Smooth muscle cell (in vitro differentiated cells): ENCODE data around the gene CCDC7. TPM values are rescaled to one million over a fixed set of nuclear protein-coding genes. Genes with fewer than 3 reads are reported as not detected.

ENCODE experiments used
- DNase-seq: peaks from one replicate; lab custom pipeline; 2025; ENCODE audit not compliant: unreplicated experiment; lab: John Stamatoyannopoulos, UW
- H2AFZ ChIP-seq: fragments of 200-600 bp; sonication (generic); 2 replicates; pipeline ENCODE4 v1.6.0; 2016; ENCODE audit warnings: antibody characterized with exemption, low read depth, mild to moderate bottlenecking
- H3F3A ChIP-seq: fragments of 200-600 bp; sonication (generic); 2 replicates; pipeline ENCODE4 v1.6.0; 2017; ENCODE audit warnings: antibody characterized with exemption, low read depth
- H3K27ac ChIP-seq: fragments of 200-600 bp; sonication (generic); 2 replicates; pipeline ENCODE4 v1.5.1; 2016; ENCODE audit warnings: low read depth, mild to moderate bottlenecking
- H3K27me3 ChIP-seq: fragments of 200-600 bp; sonication (generic); 2 replicates; pipeline ENCODE4 v1.6.1; 2016; ENCODE audit warnings: low read depth, mild to moderate bottlenecking
- H3K36me3 ChIP-seq: fragments of 200-600 bp; sonication (generic); 2 replicates; pipeline ENCODE4 v1.5.1; 2016; ENCODE audit warnings: low read depth
- H3K4me1 ChIP-seq: fragments of 200-600 bp; sonication (generic); 2 replicates; pipeline ENCODE4 v1.5.1; 2016; ENCODE audit warnings: low read depth
- H3K4me2 ChIP-seq: fragments of 200-600 bp; sonication (generic); 2 replicates; pipeline ENCODE4 v1.6.0; 2016; ENCODE audit warnings: mild to moderate bottlenecking
- H3K4me3 ChIP-seq: fragments of 200-600 bp; sonication (generic); 2 replicates; pipeline ENCODE4 v1.5.1; 2016; ENCODE audit warnings: mild to moderate bottlenecking
- H3K79me2 ChIP-seq: fragments of 200-600 bp; sonication (generic); 2 replicates; pipeline ENCODE4 v1.6.0; 2016; ENCODE audit warnings: low read depth, mild to moderate bottlenecking
- H3K9ac ChIP-seq: fragments of 200-600 bp; sonication (generic); 2 replicates; pipeline ENCODE4 v1.6.0; 2016; ENCODE audit warnings: low read depth
- H3K9me3 ChIP-seq: fragments of 200-600 bp; sonication (generic); replicated peaks from 2 replicates; pipeline ENCODE4 v1.5.1; 2016; ENCODE audit warnings: low read depth
- H4K20me1 ChIP-seq: fragments of 200-600 bp; sonication (generic); 2 replicates; pipeline ENCODE4 v1.6.0; 2016; ENCODE audit warnings: low read depth
- CTCF ChIP-seq: fragments of 200-600 bp; sonication (generic); IDR thresholded peaks from 2 replicates; pipeline ENCODE4 v1.5.1; 2017; ENCODE audit warnings: borderline replicate concordance, mild to moderate bottlenecking, antibody characterized with exemption; ENCODE audit not compliant: insufficient read depth, poor library complexity, severe bottlenecking
- WGBS: methylation state at CpG from one replicate; pipeline ENCODE4 v1.1.7; 2016; ENCODE audit warnings: low lambda C conversion rate; 5-methylcytosine and 5-hydroxymethylcytosine counted together
- polyA plus RNA-seq: library from polyadenylated mRNA; unstranded; fragments of >200 nt; fragmentation: Nextera tagmentation; extraction: Ambion mirVana; gene quantifications from 2 replicates; pipeline ENCODE4 v1.2.1, GENCODE V29; 2016
- total RNA-seq: library from RNA; depleted of rRNA; stranded (reverse); fragments of >200 nt; gene quantifications from 2 replicates; pipeline ENCODE4 v1.2.3, GENCODE V29; 2014

Gene CCDC7
- total and polyA plus RNA-seq, 2 experiments from 2014 or later = 1.5 to 4.2 TPM

GRCh38 chr10:32877915-32878314 is 432.0 kb downstream of the CCDC7 start:
- Histone ChIP-seq H3K4me1 (no peaks in the 10 kb centered on the region), H3K9me3 (no peaks in the 10 kb centered on the region), H3K27me3 (no peaks in the 10 kb centered on the region), H4K20me1 (no peaks in the 10 kb centered on the region), H3K9ac (no peak overlapping the region), H3K27ac (no peak overlapping the region), H3K79me2 (no peaks in the 10 kb centered on the region), H3F3A (no peaks in the 10 kb centered on the region), H3K4me3 (no peak overlapping the region), H3K4me2 (no peak overlapping the region), H3K36me3 (no peaks in the 10 kb centered on the region), H2AFZ (no peak overlapping the region)
- TF ChIP-seq CTCF = no peak
- no peak for DNase-seq

GRCh38 chr10:32878646-32879045 is 432.7 kb downstream of the CCDC7 start:
- Histone ChIP-seq H2AFZ (no peak overlapping the region), H3K9me3 (no peaks in the 10 kb centered on the region), H3K27ac (no peak overlapping the region), H3F3A (no peaks in the 10 kb centered on the region), H3K9ac (no peak overlapping the region), H3K27me3 (no peaks in the 10 kb centered on the region), H4K20me1 (no peaks in the 10 kb centered on the region), H3K36me3 (no peaks in the 10 kb centered on the region), H3K4me3 (no peak overlapping the region), H3K4me1 (no peaks in the 10 kb centered on the region), H3K4me2 (no peak overlapping the region), H3K79me2 (no peaks in the 10 kb centered on the region)
- no peak for DNase-seq
- no peak for TF ChIP-seq CTCF

GRCh38 chr10:32882076-32882475 is 436.1 kb downstream of the CCDC7 start:
- H3K27ac ChIP-seq = no peak overlapping the region
- H3K9me3 ChIP-seq = no peaks in the 10 kb centered on the region
- H3K27me3 ChIP-seq = no peaks in the 10 kb centered on the region
- H4K20me1 ChIP-seq = no peaks in the 10 kb centered on the region
- no peak overlapping the region for H2AFZ ChIP-seq
- H3K4me2 ChIP-seq = no peak overlapping the region
- WGBS = 73% methylated on average over 6 of the region's 6 CpGs
- H3F3A ChIP-seq = no peaks in the 10 kb centered on the region
- no peak overlapping the region for H3K4me3 ChIP-seq
- no peak overlapping the region for H3K9ac ChIP-seq
- TF ChIP-seq CTCF = no peak
- no peaks in the 10 kb centered on the region for H3K4me1 ChIP-seq
- DNase-seq = no peak
- H3K36me3 ChIP-seq = no peaks in the 10 kb centered on the region
- H3K79me2 ChIP-seq = no peaks in the 10 kb centered on the region

GRCh38 chr10:32887481-32887880 is 441.5 kb downstream of the CCDC7 start:
- 92% methylated on average over 7 of the region's 7 CpGs for WGBS
- no peaks in the 10 kb centered on the region for H3F3A ChIP-seq
- no peak overlapping the region for H3K4me2 ChIP-seq
- H3K27me3 ChIP-seq = no peaks in the 10 kb centered on the region
- H3K79me2 ChIP-seq = no peaks in the 10 kb centered on the region
- H3K4me1 ChIP-seq = no peaks in the 10 kb centered on the region
- H3K36me3 ChIP-seq = no peaks in the 10 kb centered on the region
- no peaks in the 10 kb centered on the region for H4K20me1 ChIP-seq
- DNase-seq = no peak
- no peak for TF ChIP-seq CTCF
- no peak overlapping the region for H3K27ac ChIP-seq
- H3K4me3 ChIP-seq = no peak overlapping the region
- no peaks in the 10 kb centered on the region for H3K9me3 ChIP-seq
- no peak overlapping the region for H2AFZ ChIP-seq
- no peak overlapping the region for H3K9ac ChIP-seq
